HCEC 1CT (cell line): ENCODE data around the gene CTSC.

Source experiments
- DNase-seq: peaks from one replicate; pipeline ENCODE4 v3.0.0-alpha.2; 2017

CTSC gene

GRCh38 chr11:88315015-88315414 is 22.5 kb downstream of the CTSC start:
- DNase-seq, result no peak

- DNase-seq, result peak; percentile 31
Measured at GRCh38 chr11:88313441-88313840, 24.1 kb downstream of the CTSC start.

- no peak for DNase-seq
Measured at GRCh38 chr11:88312628-88313027, 24.9 kb downstream of the CTSC start.

- DNase-seq, result peak; percentile 47
Measured at GRCh38 chr11:88310246-88310645, 27.3 kb downstream of the CTSC start.

DNA sequence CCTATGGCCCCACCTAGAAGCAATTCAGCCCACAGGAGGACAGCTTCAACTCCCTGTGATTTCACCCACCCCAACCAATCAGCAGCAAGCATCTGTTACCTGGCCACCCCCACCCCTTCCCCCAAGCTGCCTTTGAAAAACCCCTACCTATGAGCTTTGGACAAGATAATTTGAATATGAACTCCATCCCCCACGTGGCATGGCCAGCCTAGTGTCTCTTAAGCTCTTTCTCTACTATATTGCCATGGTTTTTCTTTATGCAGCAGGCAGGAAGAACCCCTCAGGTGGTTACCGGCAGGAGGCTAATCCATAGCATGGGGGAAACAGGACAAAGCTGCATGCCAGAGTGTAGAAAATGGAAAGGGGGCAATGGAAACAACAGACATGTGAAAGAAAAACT is 29.0 kb downstream of the CTSC start:
- DNase-seq, result no peak

GRCh38 chr11:88307749-88308425 is 29.6 kb downstream of the CTSC start:
- DNase-seq, result no peak

GRCh38 chr11:88306785-88307184 is 30.8 kb downstream of the CTSC start:
- DNase-seq, result no peak

GRCh38 chr11:88305430-88305829 is 32.1 kb downstream of the CTSC start:
- DNase-seq, result no peak

DNA sequence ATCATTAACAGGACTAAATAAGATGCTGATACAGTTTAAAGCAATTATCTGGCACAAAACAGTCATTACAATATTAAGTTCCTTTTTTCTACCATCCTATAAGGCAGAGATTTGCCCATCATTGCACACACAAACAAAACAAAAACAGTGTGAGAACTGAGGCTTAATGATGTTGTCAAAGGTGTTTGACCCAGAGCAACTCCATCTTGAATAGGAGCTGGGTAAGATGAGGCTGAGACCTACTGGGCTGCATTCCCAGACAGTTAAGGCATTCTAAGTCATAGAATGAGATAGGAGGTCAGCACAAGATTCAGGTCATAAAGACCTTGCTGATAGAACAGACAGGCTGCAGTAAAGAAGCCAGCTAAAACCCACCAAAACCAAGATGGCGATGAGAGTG is 33.2 kb downstream of the CTSC start:
- DNase-seq, result no peak

DNA sequence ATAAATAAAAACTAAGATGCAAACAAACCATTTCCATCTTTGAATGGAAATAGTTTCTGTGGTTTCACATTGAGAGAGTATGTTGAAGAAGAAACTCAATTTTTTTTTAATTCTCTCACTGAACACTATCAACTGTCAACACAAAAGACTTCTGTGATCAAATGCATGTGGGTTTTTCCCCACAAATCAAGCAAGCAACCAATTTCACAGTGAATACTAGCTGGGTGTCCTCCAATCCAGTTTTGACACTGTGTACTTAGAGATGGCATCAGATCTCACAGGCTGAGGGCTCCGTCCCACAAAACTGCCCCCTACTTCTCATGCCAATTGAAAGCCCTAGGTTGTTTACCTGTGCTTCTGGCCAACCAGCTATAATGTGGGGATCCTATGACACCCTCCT is 34.5 kb downstream of the CTSC start:
- DNase-seq, result no peak

DNA sequence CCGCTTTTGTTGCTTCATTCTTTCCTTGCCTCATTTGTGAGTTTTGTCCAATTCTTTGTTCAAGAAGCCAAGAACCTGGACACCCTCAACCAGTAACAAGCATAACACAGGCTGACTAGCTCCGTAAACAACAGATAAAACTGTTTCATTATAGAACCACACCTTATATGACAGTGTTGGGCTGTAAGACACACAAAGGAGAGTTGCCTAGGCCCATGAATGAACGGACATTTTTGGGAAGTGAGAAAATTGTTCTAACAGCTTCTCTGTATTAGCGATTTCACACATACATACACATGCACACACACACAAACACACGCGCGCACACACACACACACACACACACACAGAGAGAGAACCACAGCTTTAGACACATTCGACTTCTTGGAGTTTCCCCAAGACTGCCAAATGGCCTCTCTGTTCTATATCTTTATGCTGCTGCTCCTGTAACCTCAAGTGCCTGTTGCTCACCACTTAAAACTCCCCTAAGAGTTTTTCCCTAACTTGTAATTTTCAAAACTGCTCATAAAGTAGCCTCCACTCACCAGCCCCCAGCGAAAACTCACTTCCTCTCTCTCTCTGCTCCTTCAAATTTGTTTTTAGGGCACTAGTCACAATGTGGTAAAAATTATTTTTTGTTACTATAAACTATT is 35.9 kb downstream of the CTSC start:
- DNase-seq, result no peak

DNA sequence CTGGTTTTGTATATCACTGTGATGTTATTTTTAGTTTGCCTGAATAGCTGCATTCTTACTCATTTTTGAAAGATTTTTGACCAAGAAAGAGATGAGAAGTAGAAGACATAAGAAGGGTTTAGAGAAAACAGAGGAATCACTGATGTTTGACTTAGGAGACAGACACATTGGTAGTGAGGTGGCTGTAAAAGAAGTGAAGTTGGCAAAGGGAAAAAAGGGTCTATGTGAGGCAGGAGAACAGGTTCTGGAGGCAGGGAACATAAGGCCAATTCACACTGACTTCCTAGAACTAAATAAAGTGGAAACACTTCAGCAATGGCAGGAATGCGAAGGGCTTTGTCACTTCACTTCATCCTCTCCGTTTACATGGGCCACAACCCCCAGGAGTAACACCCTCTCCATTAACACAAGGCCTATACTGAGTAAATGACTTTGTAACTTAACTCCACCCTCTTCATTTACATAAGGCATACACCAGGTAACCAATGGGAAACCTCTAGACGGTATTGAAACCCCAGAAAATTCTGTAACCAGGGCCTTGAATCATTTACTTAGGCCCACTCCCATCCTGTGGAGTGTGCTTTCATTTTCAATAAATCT is 36.5 kb downstream of the CTSC start:
- no peak for DNase-seq

DNA sequence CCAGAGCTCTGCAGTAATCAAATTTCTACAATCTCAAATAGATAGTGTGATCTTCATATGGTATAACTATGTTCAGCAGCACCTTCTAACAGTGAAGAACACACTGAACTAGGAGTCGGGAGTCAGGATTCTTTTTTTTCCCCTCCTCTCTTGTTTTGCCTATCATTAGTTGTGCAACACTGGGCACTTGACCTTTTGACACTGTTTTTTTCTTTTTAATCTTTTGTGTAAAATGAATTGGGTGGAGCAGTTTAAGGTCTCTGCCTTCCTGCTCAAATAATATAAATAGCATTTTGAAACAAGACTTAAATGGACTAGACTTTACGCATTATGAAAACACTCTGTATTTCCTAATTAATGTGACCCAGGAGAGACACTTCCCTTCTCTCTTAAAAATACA is 39.7 kb downstream of the CTSC start:
- no peak for DNase-seq

DNA sequence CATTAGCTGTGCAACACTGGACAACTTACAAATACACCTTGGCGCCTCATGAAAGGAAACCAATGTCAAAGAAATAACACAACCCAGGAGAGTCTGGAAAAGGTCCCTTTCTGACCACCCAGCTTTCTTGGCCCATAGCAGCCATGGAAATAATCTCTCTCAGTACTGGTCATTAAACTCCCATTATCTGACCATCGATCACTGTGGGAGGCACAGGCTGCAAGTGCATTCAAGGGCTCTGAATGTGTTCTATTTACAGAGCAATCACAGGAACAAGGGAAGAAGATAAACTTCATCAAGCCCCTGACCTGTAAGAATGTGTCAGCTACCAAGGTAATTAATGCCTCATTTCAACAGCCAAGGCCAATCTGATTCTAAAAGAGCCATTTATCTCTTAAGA is 40.1 kb downstream of the CTSC start:
- DNase-seq, result no peak

- no peak for DNase-seq
Measured at GRCh38 chr11:88295028-88295427, 42.5 kb downstream of the CTSC start.

GRCh38 chr11:88293931-88294330 is 43.6 kb downstream of the CTSC start:
- DNase-seq, result peak; percentile 80

- peak; percentile 28 for DNase-seq
Measured at GRCh38 chr11:88292171-88292843, 45.2 kb downstream of the CTSC start.

GRCh38 chr11:88288560-88288959 is 49.0 kb downstream of the CTSC start:
- no peak for DNase-seq

GRCh38 chr11:88284336-88285050 is 53.0 kb downstream of the CTSC start:
- DNase-seq, result no peak

DNA sequence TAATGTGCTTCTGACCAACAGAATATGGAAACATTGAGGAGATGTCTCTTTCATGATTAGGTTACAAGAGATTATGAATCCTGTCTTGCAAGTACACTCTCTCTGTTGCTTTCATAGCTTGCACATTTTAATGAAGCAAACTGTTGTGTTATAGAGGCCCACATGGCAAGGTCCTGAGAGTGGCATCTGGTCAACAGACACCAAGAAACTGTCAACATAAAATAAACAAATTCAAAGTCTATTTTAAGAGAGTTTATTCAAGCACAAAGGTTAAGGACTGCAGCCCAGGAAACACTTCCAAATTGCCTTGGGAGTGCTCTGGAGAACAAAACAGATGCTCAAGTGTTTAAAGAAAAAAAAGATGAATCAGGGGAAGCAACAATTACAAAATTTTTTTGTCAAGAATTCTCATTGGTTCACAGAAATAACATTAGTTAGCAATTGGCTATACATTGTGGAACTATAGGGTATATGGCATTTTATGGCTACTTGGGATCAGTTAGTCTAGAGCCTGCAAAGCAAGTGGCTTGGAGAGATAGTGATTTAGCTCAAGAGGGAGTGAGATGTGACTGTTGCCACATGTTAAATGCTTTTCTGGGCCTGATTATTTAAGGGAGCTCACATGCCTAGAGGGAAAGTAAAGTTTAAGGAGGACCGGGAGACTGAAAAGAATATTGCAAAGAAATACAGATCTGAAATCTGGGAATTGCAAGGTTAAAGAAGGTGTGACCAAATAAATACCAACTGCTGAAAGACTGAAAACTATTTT is 54.6 kb downstream of the CTSC start:
- DNase-seq, result no peak

DNA sequence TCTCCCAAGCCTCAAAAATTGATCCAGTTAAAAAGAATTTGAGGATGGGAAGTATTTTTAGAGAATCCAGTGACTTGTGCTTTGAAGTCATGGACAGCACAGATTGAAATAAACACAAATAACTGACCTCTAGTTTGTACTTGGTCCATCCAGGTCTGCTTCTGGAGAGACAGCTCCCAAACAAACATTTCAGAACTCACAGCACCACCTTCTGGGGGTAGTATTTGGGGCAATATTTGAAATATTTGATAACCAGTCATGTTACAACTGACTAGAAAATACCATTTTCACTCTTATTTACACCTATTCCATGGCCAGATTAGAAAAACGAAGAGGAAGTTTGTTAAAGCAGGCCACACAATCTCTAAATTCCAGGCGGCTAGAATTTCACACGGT is 56.2 kb downstream of the CTSC start:
- no peak for DNase-seq

GRCh38 chr11:88280673-88281316 is 56.7 kb downstream of the CTSC start:
- DNase-seq, result no peak
